OCI-M2 (cell line): Measurements from ENCODE around the gene GPX7.
"Not testable (repeated sequence)": the region's sequence is repeated elsewhere in the genome, so short reads cannot be mapped to it uniquely, and the experiment has no call there.

Experiments used
- DNase-seq: peaks from one replicate; lab custom pipeline; 2025; ENCODE audit not compliant: unreplicated experiment; lab: John Stamatoyannopoulos, UW

Gene GPX7

GRCh38 chr1:52601991-52602855 lies at the start of gene GPX7:
Gene GPX7, plus strand, starts transcription at chr1:52602371. Its CDS starts 39 bp downstream, at chr1:52602410.
- no peak for DNase-seq

- DNase-seq = no peak
Measured at GRCh38 chr1:52552505-52553361, 49.4 kb upstream of the GPX7 start, which contains the start of gene TUT4. Gene TUT4, minus strand, starts transcription at chr1:52553092. Its CDS starts 26,812 bp downstream, at chr1:52526280.

GRCh38 chr1:52553362-52554266 lies 48.6 kb upstream of the GPX7 start:
- DNase-seq = no peak

- no peak for DNase-seq
Measured at GRCh38 chr1:52554267-52554640, 47.9 kb upstream of the GPX7 start.

GRCh38 chr1:52554756-52555155 lies 47.4 kb upstream of the GPX7 start:
- no peak for DNase-seq

- DNase-seq = no peak
Measured at GRCh38 chr1:52556641-52557360, 45.4 kb upstream of the GPX7 start.

GRCh38 chr1:52558941-52559340 lies 43.2 kb upstream of the GPX7 start:
- DNase-seq = no peak

- DNase-seq = no peak
Measured at GRCh38 chr1:52559875-52560274, 42.3 kb upstream of the GPX7 start.

- no peak for DNase-seq
Measured at GRCh38 chr1:52562766-52563165, 39.4 kb upstream of the GPX7 start.

- DNase-seq = no peak
Measured at GRCh38 chr1:52567943-52568342, 34.2 kb upstream of the GPX7 start.

- no peak for DNase-seq
Measured at GRCh38 chr1:52569449-52570210, 32.5 kb upstream of the GPX7 start.

GRCh38 chr1:52571783-52572182 lies 30.4 kb upstream of the GPX7 start:
- DNase-seq = no peak

- no peak for DNase-seq
Measured at GRCh38 chr1:52572387-52572786, 29.8 kb upstream of the GPX7 start.

GRCh38 chr1:52574594-52574993 lies 27.6 kb upstream of the GPX7 start:
- DNase-seq = no peak

- DNase-seq = no peak
Measured at GRCh38 chr1:52576074-52576473, 26.1 kb upstream of the GPX7 start.

GRCh38 chr1:52578066-52578465 lies 24.1 kb upstream of the GPX7 start:
- not testable (repeated sequence) for DNase-seq

GRCh38 chr1:52579415-52579814 lies 22.8 kb upstream of the GPX7 start:
- DNase-seq = no peak

- no peak for DNase-seq
Measured at GRCh38 chr1:52580283-52580682, 21.9 kb upstream of the GPX7 start.

- DNase-seq = no peak
Measured at GRCh38 chr1:52582116-52582696, 20.0 kb upstream of the GPX7 start.
